Nephron (organoid): ENCODE measurements around the gene TULP4.

ENCODE experiments used
- H3K27ac Mint-ChIP-seq, 3 experiments: 2 replicates each; pipeline ENCODE4 v1.8.0; 2020; ENCODE audit warnings: mixed read lengths in 3 of 3, mild to moderate bottlenecking in 2 of 3, moderate library complexity in 1 of 3
- H3K27me3 Mint-ChIP-seq: 2 replicates; pipeline ENCODE4 v1.8.0; 2021; ENCODE audit warnings: low read depth, mild to moderate bottlenecking, moderate library complexity, mixed read lengths
- H3K36me3 Mint-ChIP-seq: 2 replicates; pipeline ENCODE4 v1.8.0; 2020; ENCODE audit warnings: low read depth, mixed read lengths
- H3K4me1 Mint-ChIP-seq: 2 replicates; pipeline ENCODE4 v1.8.0; 2020; ENCODE audit warnings: mixed read lengths
- H3K4me3 Mint-ChIP-seq, 3 experiments: 2 replicates each; pipeline ENCODE4 v1.8.0; 2020; ENCODE audit warnings: mild to moderate bottlenecking in 3 of 3, mixed read lengths in 3 of 3, moderate library complexity in 2 of 3
- H3K9me3 Mint-ChIP-seq: 2 replicates; pipeline ENCODE4 v1.8.0; 2020; ENCODE audit warnings: mixed read lengths
- TF ChIP-seq, protein P1 (sequence below), 3 experiments: fragments of 200-600 bp; sonication (generic); IDR thresholded peaks; one replicate each; pipeline ENCODE4 v1.5.0; 2021; ENCODE audit warnings: antibody characterized with exemption in 3 of 3; ENCODE audit not compliant: unreplicated experiment in 3 of 3

TULP4 gene

GRCh38 chr6:158381214-158381613 lies 68.9 kb downstream of the TULP4 start:
- Mint-ChIP-seq H3K9me3 (no peaks in the 10 kb centered on the region), H3K4me3 (no peak overlapping the region), H3K27ac (peak overlapping the region in 2 of 3 experiments; percentile 21 to 58), H3K27me3 (no peaks in the 10 kb centered on the region), H3K4me1 (peaks cover 74% of the 10 kb centered on the region), H3K36me3 (no peaks in the 10 kb centered on the region)
- TF ChIP-seq, protein P1, sequence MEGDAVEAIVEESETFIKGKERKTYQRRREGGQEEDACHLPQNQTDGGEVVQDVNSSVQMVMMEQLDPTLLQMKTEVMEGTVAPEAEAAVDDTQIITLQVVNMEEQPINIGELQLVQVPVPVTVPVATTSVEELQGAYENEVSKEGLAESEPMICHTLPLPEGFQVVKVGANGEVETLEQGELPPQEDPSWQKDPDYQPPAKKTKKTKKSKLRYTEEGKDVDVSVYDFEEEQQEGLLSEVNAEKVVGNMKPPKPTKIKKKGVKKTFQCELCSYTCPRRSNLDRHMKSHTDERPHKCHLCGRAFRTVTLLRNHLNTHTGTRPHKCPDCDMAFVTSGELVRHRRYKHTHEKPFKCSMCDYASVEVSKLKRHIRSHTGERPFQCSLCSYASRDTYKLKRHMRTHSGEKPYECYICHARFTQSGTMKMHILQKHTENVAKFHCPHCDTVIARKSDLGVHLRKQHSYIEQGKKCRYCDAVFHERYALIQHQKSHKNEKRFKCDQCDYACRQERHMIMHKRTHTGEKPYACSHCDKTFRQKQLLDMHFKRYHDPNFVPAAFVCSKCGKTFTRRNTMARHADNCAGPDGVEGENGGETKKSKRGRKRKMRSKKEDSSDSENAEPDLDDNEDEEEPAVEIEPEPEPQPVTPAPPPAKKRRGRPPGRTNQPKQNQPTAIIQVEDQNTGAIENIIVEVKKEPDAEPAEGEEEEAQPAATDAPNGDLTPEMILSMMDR (IDR thresholded peaks at IDR 0.05; ENCODE audit: unreplicated experiment in 3 of 3): no peak

- TF ChIP-seq, protein P1 (IDR thresholded peaks at IDR 0.05; ENCODE audit: unreplicated experiment in 3 of 3): no peak
- no peak overlapping the region for H3K27ac Mint-ChIP-seq
- peaks cover 61% of the 10 kb centered on the region for H3K4me1 Mint-ChIP-seq
- no peak overlapping the region for H3K4me3 Mint-ChIP-seq
- no peaks in the 10 kb centered on the region for H3K9me3 Mint-ChIP-seq
- no peaks in the 10 kb centered on the region for H3K36me3 Mint-ChIP-seq
- H3K27me3 Mint-ChIP-seq: no peaks in the 10 kb centered on the region
Observed at GRCh38 chr6:158382491-158382890, 70.2 kb downstream of the TULP4 start.

- no peaks in the 10 kb centered on the region for H3K36me3 Mint-ChIP-seq
- no peak overlapping the region for H3K4me3 Mint-ChIP-seq
- H3K4me1 Mint-ChIP-seq: peaks cover 56% of the 10 kb centered on the region
- peak overlapping the region in 2 of 3 experiments; percentile 12 to 27 for H3K27ac Mint-ChIP-seq
- TF ChIP-seq, protein P1 (IDR thresholded peaks at IDR 0.05; ENCODE audit: unreplicated experiment in 3 of 3): no peak
- no peaks in the 10 kb centered on the region for H3K27me3 Mint-ChIP-seq
- H3K9me3 Mint-ChIP-seq: no peaks in the 10 kb centered on the region
Observed at GRCh38 chr6:158383057-158383456, 70.8 kb downstream of the TULP4 start.

GRCh38 chr6:158383542-158383941 lies 71.3 kb downstream of the TULP4 start:
- TF ChIP-seq, protein P1 (IDR thresholded peaks at IDR 0.05; ENCODE audit: unreplicated experiment in 3 of 3): no peak
- H3K4me1 Mint-ChIP-seq: peaks cover 53% of the 10 kb centered on the region
- no peak overlapping the region for H3K4me3 Mint-ChIP-seq
- H3K36me3 Mint-ChIP-seq: no peaks in the 10 kb centered on the region
- H3K9me3 Mint-ChIP-seq: no peaks in the 10 kb centered on the region
- no peaks in the 10 kb centered on the region for H3K27me3 Mint-ChIP-seq
- H3K27ac Mint-ChIP-seq: peak overlapping the region in 2 of 3 experiments; percentile 12 to 27

GRCh38 chr6:158384671-158385110 lies 72.4 kb downstream of the TULP4 start:
- peaks cover 41% of the 10 kb centered on the region for H3K4me1 Mint-ChIP-seq
- no peaks in the 10 kb centered on the region for H3K9me3 Mint-ChIP-seq
- no peaks in the 10 kb centered on the region for H3K27me3 Mint-ChIP-seq
- H3K36me3 Mint-ChIP-seq: no peaks in the 10 kb centered on the region
- H3K27ac Mint-ChIP-seq: peak overlapping the region in 1 of 3 experiments; percentile 60
- no peak overlapping the region for H3K4me3 Mint-ChIP-seq
- TF ChIP-seq, protein P1 (IDR thresholded peaks at IDR 0.05; ENCODE audit: unreplicated experiment in 3 of 3): no peak

- H3K4me3 Mint-ChIP-seq: no peak overlapping the region
- TF ChIP-seq, protein P1 (IDR thresholded peaks at IDR 0.05; ENCODE audit: unreplicated experiment in 3 of 3): peak in 1 of 3 experiments; percentile 27
- no peak overlapping the region for H3K27ac Mint-ChIP-seq
- peaks cover 15% of the 10 kb centered on the region for H3K36me3 Mint-ChIP-seq
- no peaks in the 10 kb centered on the region for H3K27me3 Mint-ChIP-seq
- peaks cover 25% of the 10 kb centered on the region for H3K4me1 Mint-ChIP-seq
- peaks cover 14% of the 10 kb centered on the region for H3K9me3 Mint-ChIP-seq
Observed at GRCh38 chr6:158387036-158387435, 74.8 kb downstream of the TULP4 start.
